GM12865 (cell line): ENCODE data around the gene RAD9A.

Source experiments
- DNase-seq: peaks from one replicate; pipeline ENCODE4 v3.0.0; 2010; ENCODE audit warnings: low read depth
- H3K4me3 ChIP-seq: 2 replicates; pipeline ENCODE4 v1.5.1; 2011; ENCODE audit warnings: mild to moderate bottlenecking, low read depth, low read length, control low read depth
- TF ChIP-seq, protein P1 (sequence below): IDR thresholded peaks from 2 replicates; pipeline ENCODE4 v1.5.1; 2011; ENCODE audit warnings: low read length, control low read depth, low read depth, inconsistent platforms; ENCODE audit not compliant: insufficient read depth; ENCODE audit errors: missing control alignments

Gene RAD9A

DNA sequence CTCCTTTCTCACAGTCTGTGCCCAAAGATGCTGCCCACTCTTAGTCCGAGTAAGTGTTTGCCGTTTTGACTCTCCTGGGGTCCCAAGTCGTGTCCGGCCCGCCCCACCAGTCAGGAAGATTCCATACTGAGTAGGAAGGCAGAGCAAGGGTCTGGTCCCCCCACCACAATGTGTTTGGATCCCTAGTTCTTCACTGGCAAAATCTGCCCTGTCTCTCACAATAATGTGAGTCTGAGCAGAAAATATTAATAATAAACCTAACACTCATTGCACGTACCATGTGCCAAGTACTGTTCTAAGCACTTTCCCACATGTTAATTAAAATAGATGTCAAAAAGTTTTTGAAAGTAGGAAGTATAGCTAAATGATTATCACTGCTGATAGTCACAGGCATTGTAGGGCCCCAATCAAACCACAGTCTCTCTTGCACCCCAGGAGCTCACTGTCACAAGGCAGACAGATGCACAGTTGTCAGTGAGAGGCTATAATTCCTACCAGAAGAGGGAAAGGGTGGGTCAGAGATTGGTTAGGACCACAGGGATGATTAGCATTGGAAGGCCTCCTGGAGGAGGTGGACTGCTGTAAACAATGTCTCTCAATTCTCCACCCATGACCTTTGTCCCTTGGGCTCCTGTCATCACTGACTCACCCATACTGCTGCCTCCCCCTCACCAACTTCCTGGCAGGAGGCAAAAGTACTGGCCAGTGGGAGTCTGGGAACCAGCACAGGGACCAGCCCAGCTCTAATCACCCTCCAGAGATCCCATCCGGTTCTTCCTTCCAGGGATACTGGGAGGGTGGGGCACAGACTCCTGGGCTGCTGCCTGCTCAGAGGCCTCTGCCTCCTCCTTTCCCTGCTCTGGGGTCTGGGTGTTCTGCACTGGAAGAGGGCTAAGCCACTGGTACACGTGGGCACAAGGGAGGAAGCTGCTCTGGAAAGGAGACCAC lies 37.4 kb upstream of the RAD9A start:
- DNase-seq: no peak
- H3K4me3 ChIP-seq: peak overlapping the region; percentile 56
- TF ChIP-seq, protein P1, sequence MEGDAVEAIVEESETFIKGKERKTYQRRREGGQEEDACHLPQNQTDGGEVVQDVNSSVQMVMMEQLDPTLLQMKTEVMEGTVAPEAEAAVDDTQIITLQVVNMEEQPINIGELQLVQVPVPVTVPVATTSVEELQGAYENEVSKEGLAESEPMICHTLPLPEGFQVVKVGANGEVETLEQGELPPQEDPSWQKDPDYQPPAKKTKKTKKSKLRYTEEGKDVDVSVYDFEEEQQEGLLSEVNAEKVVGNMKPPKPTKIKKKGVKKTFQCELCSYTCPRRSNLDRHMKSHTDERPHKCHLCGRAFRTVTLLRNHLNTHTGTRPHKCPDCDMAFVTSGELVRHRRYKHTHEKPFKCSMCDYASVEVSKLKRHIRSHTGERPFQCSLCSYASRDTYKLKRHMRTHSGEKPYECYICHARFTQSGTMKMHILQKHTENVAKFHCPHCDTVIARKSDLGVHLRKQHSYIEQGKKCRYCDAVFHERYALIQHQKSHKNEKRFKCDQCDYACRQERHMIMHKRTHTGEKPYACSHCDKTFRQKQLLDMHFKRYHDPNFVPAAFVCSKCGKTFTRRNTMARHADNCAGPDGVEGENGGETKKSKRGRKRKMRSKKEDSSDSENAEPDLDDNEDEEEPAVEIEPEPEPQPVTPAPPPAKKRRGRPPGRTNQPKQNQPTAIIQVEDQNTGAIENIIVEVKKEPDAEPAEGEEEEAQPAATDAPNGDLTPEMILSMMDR: no peak

GRCh38 chr11:67355023-67355793 lies 36.6 kb upstream of the RAD9A start:
- H3K4me3 ChIP-seq: no peak overlapping the region
- TF ChIP-seq, protein P1: no peak
- DNase-seq: no peak

GRCh38 chr11:67355794-67356386 lies 35.9 kb upstream of the RAD9A start:
- no peak for DNase-seq
- TF ChIP-seq, protein P1: no peak
- H3K4me3 ChIP-seq: peak overlapping the region; percentile 47

GRCh38 chr11:67356387-67356863 lies 35.4 kb upstream of the RAD9A start:
- TF ChIP-seq, protein P1: no peak
- peak overlapping the region; percentile 47 for H3K4me3 ChIP-seq
- no peak for DNase-seq

- peak; percentile 86 for DNase-seq
- TF ChIP-seq, protein P1: peak; percentile 96
- peak overlapping the region; percentile 47 for H3K4me3 ChIP-seq
Observed at GRCh38 chr11:67356864-67357561, 34.8 kb upstream of the RAD9A start.

DNA sequence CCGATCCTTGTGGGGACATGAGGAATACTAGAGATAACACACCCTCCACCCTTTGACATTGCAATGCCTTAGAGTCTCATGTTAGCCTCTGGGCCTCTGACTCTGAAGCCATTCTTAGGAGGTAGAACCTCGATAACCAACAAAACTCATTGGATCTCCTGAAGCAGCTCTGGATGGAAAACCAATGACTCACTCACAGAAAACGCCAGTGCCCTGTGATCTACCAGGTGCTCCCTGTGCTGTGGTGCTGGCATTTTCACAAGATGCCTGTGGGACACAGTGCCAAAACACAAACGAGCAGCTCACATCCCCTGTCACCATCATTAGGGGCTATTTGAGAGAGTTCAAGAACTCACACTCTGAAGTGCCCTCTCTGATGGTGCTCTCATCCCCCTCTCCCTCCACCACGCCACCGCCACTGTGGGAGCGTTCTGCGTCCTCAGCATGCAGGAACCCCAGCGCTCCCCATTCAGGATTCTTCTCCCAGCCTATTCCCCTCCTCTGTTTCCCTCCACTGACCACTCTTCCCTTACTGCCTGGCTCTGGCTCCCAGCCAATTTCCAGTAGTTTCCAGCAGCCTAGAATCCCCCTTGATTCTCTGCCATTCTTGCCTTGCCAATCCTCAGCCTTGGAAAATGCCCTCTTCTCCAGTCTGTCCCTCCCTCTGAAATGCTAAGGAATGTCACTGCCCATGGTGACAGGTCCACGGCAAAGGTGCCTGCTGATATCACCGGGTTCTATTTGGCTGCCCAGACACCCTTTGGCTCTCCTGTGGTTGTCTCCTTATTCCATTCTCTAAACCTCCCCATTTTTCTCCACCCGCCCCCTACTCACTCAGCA lies 33.7 kb upstream of the RAD9A start:
- no peak overlapping the region for H3K4me3 ChIP-seq
- TF ChIP-seq, protein P1: no peak
- no peak for DNase-seq
